T1000 (cell line): ENCODE measurements around the gene GUSB.
"Not testable (repeated sequence)": the region's sequence is repeated elsewhere in the genome, so short reads cannot be mapped to it uniquely, and the experiment has no call there.

Experiments used
- DNase-seq: peaks from one replicate; lab custom pipeline; 2025; ENCODE audit warnings: mixed read lengths; lab: John Stamatoyannopoulos, UW

GUSB gene

GRCh38 chr7:65975814-65976445 is 6.1 kb downstream of the GUSB start:
- DNase-seq = no peak

DNA sequence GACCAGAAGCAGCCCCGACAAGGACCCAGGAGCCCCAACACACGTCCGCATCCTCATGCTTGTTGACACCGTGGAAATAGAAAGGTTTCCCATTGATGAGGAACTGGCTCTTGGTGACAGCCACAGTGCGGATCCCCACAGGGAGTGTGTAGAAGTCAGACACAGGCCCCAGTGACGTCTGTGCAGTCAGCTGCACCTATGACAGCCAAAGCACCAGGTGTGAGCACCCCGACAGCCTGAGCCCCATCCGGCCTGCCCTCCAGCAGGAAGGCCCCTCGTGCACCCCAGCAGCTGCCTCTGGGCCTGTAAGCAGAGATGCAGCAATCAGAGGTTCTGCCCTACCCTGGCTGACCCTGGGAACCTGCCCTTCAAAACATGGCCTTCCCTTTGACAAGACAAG is 7.1 kb downstream of the GUSB start:
- no peak for DNase-seq

DNA sequence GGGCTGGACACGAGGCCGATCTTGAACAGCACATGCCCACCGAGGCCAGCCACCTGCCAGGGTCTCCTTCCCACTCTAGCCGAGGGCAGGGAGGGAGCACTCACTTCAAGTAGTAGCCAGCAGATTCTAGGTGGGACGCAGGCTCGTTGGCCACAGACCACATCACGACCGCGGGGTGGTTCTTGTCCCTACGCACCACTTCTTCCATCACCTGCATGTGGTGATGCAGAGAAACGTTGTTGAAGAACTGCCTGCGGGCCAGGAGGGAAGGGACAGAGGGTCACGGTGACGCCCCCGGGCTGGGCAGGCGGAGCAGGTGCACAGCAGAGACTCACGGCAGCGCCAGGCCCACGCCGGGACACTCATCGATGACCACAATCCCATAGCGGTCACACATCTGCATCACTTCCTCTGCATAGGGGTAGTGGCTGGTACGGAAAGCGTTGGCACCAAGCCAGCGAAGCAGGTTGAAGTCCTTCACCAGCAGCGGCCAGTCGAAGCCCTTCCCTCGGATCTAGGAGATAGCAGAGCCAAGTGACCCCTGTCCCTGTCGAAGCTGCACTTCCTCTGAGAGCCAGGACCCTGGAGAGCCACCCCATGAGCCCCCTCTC is 7.7 kb downstream of the GUSB start:
- DNase-seq = no peak

GRCh38 chr7:65972976-65973375 is 9.0 kb downstream of the GUSB start:
- DNase-seq = no peak

- no peak for DNase-seq
Measured at GRCh38 chr7:65971021-65971420, 11.0 kb downstream of the GUSB start.

DNA sequence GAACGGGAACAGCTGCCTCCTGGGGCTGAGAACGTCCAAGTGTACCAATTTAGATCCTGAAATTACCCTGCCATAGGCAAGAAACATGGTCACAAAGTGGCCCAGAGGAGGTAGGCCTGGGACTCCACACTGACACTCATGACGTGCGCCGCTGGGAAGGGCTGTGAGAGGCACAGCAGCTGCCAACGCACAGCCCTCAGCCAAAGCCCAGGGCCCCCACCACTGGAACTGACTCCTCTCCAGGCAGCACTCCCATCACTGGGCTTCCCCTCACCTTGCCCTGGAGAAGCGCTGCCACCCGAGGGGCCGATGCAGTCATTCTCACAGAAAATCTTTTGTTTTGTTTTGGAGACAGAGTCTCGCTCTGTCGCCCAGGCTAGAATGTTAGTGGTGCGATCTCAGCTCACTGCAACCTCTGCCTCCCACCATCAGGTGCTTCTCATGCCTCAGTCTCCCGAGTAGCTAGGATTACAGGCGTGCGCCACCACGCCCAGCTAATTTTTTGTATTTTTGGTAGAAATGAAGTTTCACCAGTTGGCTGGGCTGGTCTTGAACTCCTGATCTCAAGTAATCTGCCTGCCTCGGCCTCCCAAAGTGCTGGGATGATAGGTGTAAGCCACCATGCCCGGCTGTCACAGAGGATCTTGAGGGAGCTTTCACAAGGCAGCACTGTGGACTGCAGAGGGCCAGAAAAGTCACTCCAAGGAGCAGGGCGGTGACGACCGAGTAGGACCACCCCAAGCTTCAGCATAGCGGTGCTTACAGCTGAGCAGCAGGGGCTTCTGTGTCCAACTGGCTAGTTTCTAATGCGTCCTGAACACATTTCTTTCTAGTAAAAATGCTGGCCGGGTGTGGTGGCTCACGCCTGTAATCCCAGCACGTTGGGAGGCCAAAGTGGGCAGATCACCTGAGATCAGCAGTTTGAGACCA is 13.5 kb downstream of the GUSB start:
- DNase-seq = no peak

DNA sequence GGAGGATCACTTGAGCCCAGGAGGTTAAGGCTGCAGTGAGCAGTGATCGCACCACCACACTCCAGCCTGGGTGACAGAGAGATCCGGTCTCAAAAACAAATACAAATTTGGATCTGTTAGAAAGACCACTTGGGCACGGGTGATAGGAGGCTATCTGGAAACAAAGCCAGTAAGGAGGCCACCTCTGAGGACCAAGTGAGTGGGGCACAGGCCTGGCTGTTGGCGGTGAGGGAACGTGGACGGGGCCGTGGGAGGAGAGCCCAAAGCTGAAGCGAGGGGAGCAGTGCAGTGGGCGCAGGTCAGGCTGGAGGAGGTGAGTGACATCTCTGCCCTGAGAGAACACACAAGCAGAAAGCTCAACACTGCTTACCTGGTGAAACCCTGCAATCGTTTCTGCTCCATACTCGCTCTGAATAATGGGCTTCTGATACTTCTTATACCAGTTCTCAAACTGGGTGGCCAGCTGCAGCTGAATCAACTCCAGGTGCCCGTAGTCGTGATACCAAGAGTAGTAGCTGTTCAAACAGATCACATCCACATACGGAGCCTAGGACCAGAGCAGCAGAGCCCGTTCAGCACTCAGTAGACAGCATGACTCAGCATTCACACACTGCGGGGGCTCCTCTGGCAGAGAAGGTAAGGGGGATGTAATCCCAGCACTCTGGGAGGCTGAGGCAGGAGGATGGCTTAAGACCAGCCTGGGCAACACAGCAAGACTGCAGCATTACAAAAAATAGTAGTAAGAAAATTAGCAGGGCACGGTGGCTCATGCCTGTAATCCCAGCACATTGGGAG is 14.5 kb downstream of the GUSB start:
- no peak for DNase-seq

GRCh38 chr7:65966146-65966545 is 15.9 kb downstream of the GUSB start:
- DNase-seq = no peak

- DNase-seq = not testable (repeated sequence)
Measured at GRCh38 chr7:65964671-65965070, 17.3 kb downstream of the GUSB start.

DNA sequence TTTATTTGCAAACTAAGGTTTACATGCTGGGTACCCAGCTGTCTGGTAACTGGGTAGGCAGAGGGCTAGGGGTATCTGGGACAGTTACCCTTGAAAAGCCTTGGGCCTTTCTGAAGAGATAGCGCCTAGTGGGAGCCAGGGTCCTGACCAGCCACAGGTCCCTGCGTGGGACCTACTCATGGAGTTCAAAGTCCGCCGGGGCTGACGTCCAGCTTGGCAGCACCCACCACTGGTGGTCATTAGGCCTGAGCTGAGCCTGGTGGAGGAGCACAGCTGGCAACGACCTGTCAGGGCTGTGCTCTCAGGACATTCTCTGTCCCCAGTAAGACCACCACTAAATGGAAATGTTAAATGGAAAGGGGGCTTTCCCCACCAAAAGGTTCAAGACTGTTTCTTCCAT is 20.0 kb downstream of the GUSB start:
- no peak for DNase-seq

GRCh38 chr7:65960351-65961074 is 21.5 kb downstream of the GUSB start:
- DNase-seq = no peak

DNA sequence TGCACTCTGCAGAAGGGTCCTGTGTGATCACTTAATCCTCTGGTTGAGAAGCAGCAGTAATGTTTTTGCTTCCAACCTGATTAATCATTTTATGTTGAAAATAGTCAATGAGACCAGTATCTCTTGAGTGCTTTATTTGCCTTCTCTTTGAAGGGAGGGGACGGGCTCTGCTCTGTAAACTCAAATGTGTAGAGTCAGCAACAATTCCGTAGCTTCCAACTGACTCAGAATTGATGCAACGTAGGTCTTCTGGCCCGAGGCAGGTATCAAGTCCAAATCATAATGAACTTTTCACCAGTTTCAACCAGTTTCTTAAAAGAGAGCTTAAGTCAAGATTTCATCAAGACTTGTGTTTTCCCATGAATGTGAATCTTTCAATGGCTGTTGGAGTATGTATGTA is 26.3 kb downstream of the GUSB start:
- DNase-seq = no peak

DNA sequence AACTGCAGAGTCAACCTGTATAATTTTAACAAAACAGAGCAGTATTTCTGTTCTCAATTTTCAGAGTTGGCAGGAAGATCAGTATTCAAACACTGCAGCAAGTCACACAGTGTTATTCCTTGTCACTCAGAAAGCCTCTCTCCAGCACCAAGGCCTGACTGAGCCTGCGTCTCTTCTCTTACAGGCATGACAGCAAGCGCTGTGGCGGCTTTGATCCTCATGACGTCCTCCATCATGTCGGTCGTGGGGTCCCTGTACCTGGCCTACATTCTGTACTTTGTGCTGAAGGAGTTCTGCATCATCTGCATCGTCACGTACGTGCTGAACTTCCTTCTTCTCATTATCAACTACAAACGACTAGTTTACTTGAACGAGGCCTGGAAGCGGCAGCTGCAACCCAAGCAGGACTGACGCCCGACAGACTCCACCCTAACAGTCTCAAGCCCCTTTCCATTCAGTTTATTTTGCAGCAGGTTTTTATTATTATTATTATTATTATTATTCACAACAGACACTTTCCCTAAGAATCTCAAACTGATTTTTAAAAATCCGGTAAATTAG is 28.0 kb downstream of the GUSB start:
- DNase-seq = no peak

- no peak for DNase-seq
Measured at GRCh38 chr7:65953001-65953720, 28.9 kb downstream of the GUSB start.

GRCh38 chr7:65951837-65952578 is 30.0 kb downstream of the GUSB start:
- no peak for DNase-seq

DNA sequence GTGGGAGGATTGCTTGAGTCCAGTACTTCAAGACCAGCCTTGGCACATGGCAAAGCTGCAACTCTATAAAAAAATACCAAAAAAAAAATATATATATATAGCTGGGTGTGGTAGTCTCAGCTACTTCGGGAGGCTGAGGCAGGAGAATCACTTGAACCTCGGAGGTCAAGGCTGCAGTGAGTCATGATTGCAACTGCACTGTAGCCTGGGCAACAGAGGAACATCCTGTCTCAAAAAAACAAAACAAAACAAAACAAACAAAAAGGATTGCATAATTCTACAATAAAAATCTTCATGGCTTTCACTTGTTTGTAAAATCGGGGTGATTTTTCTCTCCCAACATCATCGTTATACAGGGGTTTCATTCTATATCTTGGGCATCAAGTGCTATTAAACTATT is 35.1 kb downstream of the GUSB start:
- DNase-seq = peak; percentile 1

- DNase-seq = not testable (repeated sequence)
Measured at GRCh38 chr7:65945787-65946186, 36.2 kb downstream of the GUSB start.

DNA sequence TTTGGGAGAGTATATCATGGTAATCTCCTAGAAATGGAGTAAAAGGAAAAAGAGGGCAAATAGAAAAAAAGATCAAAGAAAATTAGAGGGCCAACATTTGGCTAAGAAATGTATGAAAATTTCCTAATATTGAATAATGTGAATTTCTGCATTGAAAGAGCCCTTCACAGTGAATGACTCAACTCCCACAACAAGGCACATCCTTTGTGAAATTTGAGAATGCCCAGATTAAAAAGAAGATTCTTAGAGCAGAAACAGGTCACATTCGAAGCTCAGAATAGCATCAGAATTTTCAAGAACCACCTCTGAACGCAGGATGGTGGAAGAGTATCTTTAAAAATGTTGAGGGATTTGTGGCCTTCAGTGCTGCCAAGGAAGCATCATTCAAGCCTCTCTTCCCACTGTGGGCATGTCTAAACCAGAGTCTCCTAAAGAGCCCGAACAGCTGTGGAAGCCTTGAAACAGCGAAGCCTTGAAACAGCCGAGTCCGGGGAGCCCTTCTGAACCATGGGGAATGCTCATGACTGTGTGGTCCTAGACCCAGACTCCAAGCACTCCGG is 43.6 kb downstream of the GUSB start:
- no peak for DNase-seq

DNA sequence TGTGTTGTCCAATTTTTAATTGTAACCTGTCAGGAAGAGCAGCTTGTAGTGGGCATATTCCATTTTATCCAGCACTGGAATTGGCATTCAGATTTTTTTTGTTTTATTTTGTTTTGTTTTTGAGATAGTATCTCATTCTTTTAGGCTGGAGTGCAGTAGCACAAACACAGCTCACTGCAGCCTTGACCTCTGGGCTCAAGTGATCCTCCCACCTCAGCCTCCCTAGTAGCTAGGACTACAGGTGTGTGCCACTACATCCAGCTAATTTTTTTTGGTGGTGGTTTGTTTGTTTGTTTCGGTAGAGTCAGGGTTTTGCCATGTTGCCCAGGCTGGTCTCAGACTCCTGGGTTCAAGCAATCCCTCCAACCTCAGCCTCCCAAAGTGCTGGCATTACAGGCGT is 44.7 kb downstream of the GUSB start:
- no peak for DNase-seq
